GM23248 (cell line): ENCODE data around the gene RANBP10.

Source experiments
- EZH2 ChIP-seq: fragments of 200-600 bp; sonication (generic); IDR thresholded peaks from 2 replicates; pipeline ENCODE4 v1.6.1; 2018; ENCODE audit warnings: antibody characterized with exemption, mild to moderate bottlenecking; ENCODE audit not compliant: insufficient read depth, poor library complexity, severe bottlenecking
- EZH2phosphoT487 ChIP-seq: fragments of 200-600 bp; sonication (generic); IDR thresholded peaks from 2 replicates; pipeline ENCODE4 v1.6.1; 2018; ENCODE audit warnings: antibody characterized with exemption, moderate library complexity, mild to moderate bottlenecking, low read depth; ENCODE audit not compliant: insufficient read depth

DNA sequence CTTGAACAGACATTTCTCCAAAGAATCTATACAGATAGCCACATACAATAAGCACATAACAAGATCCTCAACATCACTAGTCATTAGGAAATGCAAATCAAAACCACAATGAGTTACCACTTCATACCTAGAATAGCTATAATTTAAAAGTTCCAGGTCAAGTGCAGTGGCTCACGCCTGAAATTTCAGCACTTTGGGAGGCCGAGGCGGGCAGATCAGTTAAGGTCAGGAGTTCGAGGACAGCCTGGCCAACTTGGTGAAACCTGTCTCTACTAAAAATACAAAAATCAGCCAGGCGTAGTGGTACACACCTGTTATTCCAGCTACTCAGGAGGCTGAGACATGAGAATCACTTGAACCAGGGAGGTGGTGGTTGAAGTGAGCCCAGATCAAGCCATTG lies 19.9 kb downstream of the RANBP10 start:
- no peak for TF ChIP-seq EZH2
- no peak for TF ChIP-seq EZH2phosphoT487
